GM12873 (cell line): ENCODE results near the gene NHP2.

Experiments used
- CTCF ChIP-seq: IDR thresholded peaks from 2 replicates; pipeline ENCODE4 v1.5.1; 2012; ENCODE audit warnings: low read depth, mild to moderate bottlenecking, moderate library complexity, low read length, control low read depth; ENCODE audit not compliant: insufficient read depth; ENCODE audit errors: missing control alignments

The NHP2 gene

GRCh38 chr5:178153530-178154340 is at the start of gene NHP2:
NHP2 (minus strand) TSS chr5:178153885; CDS start chr5:178153817, 68 bp downstream.
- TF ChIP-seq CTCF, result no peak

- no peak for TF ChIP-seq CTCF
These were observed 48.9 kb upstream of the NHP2 start for GRCh38 chr5:178202541-178202940.

GRCh38 chr5:178201927-178202235 is 48.2 kb upstream of the NHP2 start:
- no peak for TF ChIP-seq CTCF

DNA sequence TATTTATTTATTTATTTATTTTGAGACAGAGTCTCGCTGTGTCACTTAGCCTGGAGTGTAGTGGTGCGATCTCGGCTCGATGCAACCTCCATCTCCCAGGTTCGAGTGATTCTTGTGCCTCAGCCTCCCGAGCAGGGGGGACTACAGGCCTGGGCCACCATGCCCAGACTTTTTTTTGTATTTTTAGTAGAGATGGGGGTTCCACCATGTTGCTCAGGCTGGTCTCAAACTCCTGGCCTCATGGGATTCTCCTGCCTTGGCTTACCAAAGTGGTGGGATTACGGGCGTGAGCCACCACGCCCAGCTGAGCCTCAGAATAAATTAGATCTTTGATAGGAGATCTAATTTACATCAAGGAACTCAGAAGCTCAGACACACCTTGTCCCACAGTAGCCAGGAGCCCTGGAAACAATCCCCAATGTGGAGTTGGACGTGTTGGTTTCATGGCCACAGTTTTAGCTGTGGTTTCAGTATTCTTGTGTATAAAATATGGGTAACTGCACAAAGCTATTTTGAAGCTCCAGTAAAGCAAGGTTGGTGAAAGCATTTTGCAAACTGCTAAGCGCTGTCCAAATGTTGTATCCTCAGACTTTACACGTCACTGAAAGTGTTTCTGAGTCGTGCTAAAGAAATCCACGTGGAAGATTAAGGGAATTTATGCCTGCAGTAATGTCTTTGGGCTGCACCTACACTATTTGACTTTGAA is 47.7 kb upstream of the NHP2 start:
- TF ChIP-seq CTCF, result no peak

DNA sequence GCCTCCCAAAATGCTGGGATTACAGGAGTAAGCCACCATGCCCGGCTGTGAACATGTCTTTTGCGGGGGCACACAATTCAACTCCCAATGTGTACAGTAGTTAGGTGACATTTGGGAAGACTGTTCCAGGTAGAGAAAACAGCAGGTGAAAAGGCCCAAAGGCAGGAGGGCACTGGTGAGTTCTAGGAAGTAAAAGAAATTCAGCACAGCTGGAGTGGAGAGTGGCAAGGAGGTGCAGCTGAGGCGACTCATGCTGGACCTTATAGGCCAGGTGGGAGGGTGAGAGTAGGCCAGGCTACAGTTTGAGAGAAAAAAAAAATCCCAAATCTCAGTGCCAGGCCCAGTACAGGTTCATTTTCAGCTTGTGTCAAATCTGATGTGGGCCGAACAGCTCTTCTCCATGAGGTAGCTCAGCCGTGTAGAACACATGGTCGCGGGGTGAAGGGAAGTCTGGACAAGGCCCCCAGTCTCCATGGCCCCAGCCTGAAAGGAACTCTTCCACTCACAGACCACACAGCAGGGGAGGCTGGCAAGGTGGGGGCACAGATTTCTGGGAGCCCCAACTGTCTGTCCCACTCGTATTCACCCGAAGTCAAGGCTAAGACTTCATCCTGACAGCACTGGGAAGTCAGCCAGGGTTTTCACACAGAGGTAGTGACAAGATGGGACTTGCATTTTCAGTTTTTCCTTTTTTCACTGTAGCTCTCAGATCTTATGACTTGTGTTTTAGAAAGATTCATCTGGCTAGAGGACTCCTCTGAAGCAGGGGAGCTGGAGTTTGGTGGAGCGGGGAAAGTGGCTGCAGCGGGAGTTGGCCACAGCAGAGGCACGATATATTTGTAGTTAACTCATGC is 46.1 kb upstream of the NHP2 start:
- TF ChIP-seq CTCF, result no peak

DNA sequence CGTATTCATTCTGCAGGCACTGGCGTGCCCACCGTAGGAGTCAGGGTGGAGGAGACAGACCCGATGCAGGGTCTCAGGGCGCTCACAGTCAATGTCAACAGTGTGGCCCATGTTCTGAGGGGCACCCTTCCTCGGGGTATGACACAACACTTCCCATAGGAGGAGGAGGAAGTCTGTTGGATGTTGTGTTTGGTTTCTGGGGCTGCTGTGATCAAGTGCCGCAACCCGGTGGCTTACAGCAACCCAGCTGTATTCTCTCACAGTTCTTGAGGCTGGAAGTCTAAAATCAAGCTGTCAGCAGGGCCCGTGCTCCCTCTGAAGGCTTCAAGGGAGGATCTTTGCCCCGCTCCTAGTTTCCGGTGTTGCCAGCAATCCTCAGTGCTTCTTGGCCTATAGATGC is 45.0 kb upstream of the NHP2 start:
- no peak for TF ChIP-seq CTCF

- TF ChIP-seq CTCF, result peak; percentile 63
These were observed 43.3 kb upstream of the NHP2 start for GRCh38 chr5:178196986-178197385.
